Measurements from ENCODE around the gene CIRBP.
"Not testable (repeated sequence)": the region's sequence is repeated elsewhere in the genome, so short reads cannot be mapped to it uniquely, and the experiment has no call there.

The CIRBP gene

DNA sequence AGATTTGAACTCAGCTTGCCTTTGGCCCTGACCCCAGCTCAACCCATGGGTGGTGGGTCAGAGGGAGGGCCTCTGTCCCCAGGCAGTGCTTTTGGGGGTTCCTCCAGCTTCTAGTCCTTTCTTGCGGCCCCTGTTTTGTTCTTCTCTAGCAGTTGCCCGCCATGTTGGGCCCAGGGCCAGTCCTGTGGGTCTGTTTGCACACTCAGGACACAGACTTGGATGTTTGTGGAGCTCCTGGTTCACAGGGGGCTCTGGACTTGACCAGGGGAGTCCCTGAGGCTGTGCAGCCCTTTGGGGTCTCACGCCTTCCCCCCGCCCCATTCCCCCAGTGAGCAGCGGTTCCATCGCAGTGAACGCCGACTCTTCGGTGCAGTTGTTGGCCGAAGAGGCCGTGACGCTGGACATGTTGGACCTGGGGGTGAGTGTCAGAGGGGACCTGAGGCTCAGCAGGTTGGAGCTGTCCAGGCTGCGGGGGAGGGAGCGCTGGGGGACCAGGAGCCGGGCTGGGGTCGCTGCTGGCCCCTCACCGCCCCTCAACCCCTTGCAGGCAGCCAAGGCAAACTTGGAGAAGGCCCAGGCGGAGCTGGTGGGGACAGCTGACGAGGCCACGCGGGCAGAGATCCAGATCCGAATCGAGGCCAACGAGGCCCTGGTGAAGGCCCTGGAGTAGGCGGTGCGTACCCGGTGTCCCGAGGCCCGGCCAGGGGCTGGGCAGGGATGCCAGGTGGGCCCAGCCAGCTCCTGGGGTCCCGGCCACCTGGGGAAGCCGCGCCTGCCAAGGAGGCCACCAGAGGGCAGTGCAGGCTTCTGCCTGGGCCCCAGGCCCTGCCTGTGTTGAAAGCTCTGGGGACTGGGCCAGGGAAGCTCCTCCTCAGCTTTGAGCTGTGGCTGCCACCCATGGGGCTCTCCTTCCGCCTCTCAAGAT is 25.1 kb upstream of the CIRBP start:
- DNase-seq (ENCODE audit: low read depth), result peak; percentile 77

DNA sequence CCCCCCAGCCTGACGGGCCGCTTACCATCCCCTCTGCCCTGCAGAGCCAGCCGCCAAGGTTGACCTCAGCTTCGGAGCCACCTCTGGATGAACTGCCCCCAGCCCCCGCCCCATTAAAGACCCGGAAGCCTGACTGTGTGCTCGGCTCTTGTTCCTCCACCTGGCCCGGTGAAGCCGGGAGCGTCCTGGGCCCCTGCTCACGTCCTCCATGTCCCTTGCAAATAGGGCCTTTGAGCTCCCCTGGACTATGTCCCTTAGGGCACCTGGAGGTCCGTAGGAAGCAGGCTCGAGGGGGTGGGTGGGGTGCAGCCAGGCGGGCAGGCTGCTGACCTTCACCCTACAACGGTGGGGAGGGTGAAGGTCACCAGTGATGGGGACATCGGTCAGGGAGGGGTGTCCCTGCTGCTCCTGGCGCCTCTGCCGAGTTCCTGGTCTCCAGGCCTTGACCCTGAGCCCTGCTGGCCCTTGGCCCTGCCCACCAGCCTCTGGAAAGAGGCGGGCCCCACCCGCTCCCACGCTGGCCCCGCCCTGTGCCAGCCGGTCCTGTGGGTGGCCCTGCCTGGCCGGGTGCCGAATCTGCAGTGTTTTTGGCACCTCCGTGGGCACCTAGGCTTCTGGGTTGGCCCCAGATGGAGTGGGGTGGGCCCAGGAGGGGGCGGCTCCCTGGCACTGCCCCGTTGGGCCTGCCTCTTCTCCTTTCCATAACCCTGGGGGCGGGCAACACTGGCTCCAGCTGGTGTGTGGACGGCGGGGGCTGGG is 24.3 kb upstream of the CIRBP start:
- DNase-seq (ENCODE audit: low read depth), result no peak

DNA sequence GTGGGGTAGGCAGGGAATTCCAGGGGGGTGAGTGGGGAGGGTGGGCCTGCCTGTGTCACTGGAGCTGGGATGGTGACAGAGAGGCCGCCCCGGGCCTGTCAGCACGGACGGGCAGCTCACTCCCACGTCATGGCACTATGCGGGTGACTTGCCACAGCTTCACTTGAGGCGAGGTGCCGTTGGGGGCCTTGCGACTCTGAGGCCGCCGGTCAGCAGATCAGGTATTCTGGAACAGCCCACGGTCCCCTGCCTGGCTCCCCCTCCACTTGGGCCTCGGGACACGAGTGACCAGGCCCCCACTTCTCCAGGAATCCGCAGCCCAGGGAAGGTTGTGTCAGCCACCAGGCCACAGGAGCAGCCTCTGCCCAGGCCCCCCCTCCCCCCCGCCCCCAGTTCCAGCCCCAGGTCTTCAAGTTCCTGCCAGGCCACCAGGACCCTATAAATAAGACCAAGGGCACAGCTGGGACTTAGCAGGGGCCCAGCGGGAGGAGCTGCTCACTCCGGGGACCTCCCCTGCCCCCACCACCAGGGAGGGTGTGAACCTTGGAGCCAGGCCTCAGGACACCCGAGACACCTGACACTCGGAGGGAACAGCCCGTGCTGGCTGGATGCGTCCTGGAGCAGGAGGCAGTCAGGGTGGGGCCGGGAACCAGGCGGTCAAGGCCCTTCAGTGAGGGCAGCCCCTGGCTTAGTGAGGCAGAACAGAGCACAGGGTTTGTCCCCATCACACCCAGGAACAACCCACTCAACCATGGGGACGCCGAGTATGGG is 23.5 kb upstream of the CIRBP start:
- DNase-seq (ENCODE audit: low read depth), result no peak

DNA sequence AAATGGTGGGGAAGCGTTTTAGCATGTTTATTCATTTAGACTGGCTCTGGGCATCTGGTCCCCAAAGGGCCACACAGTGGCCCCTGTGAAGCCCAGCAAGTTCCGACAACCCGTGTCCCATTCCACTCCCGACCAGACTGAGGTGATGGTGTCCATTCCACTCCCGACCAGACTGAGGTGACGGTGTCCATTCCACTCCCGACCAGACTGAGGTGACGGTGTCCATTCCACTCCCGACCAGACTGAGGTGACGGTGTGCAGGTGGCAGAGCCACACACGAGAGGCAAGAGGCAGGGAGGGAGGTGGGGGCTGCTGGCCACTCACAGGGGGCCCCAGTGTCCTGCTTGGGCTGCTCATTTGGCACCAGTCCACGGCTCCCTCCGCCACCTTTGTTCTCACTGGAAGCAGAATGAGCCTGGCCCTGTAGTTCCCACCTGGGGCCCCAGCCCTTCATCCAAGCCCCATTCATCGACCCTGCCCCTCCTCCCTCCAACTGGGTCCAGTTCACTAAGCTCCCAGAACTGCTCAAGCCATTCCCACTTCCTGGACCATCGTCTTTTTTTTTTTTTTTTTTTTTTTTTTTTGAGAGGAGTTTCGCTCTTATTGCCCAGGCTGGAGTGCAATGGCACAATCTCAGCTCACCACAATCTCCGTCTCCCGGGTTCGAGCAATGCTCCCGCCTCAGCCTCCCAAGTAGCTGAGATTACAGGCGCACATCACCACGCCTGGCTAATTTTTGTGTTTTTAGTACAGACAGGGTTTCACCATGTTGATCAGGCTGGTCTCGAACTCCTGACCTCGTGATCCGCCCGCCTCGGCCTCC is 22.7 kb upstream of the CIRBP start:
- DNase-seq (ENCODE audit: low read depth), result not testable (repeated sequence)

DNA sequence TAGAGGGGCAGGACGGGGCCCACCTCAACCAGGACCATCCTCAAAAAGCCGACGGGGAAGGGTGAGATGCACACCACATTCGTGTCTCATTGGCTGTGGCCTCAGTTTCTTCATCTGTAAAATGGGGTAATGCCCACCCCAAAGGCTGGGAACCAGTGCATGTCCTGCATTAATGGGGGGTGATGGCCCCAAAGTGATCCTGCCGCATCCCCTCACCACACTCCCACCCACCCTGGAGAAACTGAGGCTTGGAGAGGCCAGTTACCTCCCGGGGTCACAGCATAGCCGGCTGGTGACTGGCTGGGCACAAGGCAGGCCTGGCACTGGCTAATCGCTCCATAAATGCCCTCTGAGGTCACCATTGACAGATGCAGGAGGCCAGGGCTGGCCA is 21.4 kb upstream of the CIRBP start:
- DNase-seq (ENCODE audit: low read depth), result no peak

DNA sequence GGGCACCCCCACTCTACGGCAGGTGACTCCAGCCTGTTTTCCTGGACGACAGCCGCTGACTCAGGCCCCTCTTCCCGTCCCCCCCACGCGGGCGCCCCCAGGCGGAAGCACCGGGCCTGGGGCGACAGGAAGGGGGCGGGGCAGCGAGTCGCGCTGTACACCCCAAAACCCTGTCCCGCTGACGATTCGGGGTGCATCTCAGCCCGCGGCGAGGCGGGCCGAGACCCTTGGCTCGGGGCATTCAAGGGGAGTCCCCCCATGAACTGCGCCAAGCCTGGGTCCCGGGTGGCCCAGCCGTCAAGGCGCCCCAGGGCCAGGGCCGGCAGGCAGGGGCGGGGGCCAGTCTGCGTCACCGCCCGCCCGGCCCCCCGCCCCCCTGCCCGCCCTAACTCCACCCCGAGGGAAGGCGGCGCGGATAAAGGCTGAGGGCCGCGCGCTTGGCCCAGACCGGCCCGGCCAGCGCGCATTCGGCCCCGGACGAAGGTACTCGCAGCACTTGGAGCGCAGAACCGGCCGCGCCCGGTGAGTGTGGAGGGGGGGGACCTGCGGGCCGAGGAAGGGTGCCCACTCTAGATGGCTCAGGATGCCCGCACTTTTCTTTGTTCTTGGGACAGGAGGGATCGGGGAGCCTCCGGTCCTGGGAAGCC is 20.9 kb upstream of the CIRBP start, which contains the start of gene MIDN:
TSS of gene MIDN (plus strand) at position 445 of the 647 bp plus-strand sequence. CDS start 1,714 bp downstream, outside the sequence.
- DNase-seq (ENCODE audit: low read depth), result peak; percentile 93

DNA sequence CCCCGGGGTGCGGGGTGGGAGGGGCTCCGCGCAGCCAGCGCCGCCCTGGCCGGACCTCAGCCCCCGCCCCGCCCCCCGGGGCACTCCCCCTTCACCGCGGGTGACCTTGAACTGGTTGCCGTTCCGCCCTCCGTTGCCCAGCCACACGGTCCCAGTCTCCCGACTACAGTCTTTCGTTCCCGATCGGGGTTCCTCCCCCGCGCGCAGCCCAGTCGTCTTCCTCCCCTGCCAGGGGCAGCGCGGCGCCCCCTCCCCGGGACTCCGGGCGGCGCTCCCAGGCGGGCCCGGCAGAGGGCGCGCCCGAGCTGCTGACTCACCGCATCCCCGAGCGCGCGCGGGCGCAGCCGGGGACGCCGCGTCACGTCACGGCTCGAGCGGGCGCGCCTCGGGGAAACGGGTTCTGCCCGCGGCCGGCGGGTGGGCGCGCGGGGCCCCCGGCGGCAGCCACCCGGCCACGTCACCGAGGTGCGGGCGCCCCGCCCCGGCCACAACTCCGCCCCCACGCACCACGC is 20.3 kb upstream of the CIRBP start:
- peak; percentile 74 for DNase-seq (ENCODE audit: low read depth)

DNA sequence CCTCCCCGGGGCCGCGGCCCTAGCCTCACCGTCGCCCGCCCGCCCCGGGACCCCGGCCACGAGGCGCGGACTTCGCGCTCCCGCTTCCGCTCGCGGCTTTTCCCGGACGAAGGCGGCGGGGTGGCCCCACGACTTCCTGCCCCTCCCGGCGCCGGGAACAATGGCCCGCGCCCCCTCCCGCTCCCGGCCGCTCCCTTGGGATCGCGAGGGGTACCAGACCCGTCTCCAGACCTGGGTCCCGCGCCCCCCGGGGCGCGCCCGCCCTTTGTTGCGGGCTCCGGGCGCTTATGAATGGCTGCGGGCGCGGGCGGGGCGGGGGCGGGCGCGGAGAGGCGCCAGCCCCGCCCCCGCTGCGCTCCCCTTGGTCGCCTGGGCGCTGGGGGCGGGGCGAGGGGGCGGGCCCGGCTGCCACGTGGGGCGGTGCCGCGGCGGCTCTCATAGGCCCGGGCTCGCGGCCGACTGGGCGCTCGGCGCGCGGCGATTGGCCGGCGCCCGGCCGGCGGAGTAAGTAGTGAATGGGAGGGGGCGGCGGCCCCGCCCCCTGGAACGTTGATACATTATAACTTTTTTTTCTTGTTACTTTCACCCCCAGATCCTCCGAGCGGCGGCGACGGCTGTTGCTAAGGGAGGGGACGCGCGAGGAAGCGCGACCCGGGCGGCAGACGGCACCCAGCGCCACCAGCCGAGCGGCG is 19.7 kb upstream of the CIRBP start:
- DNase-seq (ENCODE audit: low read depth), result peak; percentile 95

DNA sequence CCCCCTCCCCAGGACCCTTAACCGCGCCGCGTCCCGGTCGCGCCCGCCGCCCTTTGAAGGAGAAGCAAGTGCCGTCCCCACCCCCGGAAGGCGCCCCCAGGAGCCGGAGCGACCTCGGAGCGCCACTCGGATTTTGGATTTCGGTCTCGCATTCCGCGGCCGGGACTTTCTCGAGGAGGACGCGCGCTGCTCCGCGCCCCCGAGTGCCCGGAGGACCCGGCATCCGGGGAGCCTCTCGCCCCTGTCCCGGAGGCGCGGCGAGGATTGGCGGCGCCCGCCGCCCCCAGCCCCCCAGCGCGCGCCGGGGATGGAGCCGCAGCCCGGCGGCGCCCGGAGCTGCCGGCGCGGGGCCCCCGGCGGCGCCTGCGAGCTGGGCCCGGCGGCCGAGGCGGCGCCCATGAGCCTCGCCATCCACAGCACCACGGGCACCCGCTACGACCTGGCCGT is 19.1 kb upstream of the CIRBP start:
- DNase-seq (ENCODE audit: low read depth), result no peak

DNA sequence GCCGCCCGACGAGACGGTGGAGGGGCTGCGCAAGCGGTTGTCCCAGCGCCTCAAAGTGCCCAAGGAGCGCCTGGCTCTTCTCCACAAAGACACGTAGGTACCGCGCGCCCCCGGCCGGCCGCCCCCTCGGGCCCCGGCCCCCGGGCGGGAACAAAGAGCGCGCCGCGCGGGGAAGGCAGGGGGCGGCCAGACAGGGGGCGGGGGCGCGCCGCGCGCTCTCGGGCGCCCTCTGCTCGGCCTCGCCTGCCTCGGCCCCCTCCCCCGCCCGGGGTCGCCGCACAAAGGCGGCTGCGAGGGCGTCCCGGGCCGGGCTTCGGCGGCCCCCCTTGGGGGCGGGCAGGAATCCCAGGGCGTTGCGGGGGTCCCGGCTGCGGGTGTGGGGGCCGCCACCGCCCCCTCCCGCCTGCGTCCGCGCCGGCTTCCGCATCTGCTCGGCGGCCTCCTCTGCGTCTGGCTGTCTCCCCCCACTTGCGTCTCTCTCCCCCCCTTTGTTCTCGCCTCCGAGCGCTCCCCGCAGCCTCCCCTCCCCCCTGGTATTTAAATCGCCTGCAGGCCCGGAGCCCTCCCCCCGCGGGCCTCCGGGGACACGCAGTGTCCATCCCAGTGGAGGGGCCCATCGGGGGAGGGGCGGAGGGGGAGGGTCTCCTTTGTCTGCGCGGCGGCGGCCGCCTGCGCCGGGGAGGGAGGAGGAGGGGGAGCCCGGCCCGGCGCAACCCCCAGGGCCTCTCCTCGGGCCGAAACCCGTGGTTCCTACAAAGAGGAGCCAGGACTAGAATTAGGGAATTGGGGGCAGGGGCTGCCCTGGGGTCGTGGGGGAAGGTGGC is 18.5 kb upstream of the CIRBP start:
- peak; percentile 72 for DNase-seq (ENCODE audit: low read depth)

DNA sequence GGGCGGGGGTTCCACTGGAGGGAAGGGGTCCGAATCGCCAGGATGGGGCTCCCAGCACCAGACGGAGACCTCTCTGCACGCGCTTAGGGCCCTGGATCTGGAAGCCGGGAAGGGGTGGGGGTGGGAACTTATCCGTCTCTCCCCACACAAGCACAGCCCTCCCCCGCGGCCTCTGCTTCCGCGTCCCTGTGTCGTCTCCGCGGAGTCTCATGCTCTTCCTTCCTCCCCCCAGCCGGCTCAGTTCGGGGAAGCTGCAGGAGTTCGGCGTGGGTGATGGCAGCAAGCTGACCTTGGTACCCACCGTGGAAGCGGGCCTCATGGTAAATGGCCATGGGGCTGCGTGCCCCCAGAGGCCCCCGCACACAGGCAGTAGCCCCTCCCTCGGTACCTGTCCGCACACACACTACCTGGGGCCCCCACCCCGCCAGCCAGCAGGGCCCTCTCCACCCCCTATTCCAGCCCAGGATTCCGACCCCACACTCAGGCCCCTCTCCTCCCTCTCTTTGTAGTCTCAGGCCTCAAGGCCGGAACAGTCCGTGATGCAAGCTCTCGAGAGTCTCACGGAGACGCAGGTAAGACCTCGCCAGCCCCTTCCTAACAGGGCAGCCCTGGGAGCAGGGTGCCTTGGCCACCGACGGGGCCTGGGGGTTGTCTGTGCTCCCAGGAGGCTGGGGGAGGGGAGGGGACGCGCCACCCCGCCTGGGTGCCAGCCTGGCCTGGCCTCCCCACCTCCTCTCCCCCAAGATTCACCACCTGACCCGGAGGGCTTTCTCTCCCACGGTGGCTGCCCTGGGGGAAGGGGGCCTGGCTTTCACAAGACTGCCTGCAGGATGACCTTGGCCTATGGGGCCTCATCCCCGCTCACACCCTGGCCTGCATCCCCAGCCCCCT is 17.6 kb upstream of the CIRBP start:
- peak; percentile 81 for DNase-seq (ENCODE audit: low read depth)

DNA sequence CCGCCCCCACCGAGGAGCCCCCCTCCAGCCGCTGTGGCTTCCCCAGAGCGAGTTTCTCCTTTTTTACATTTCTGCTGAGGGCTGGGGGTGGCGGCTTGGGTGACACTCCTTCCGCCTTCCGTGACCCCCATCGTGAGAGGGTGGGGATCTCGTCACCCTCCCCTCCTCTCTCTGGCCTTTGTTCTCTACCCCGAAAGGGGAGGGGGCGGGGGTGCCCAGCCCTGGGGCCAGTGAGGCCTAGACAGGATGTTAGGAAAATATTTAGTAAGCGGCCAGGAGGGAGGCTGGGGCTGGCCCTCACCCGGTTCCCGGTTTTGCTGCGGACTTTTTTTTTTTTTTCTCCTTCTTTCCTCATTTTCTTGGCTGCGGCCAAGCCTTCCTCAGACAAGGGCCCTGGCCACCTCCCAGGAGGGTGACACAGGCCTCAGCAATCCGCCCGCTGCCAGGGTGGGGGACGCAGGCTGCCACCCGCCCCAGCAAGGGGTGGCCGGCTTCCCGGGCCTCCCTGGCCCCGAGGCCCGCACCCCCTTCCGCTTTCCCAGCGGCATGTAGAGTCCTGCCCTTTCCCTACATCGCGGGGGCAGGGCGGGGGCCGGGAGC is 16.8 kb upstream of the CIRBP start:
- peak; percentile 87 for DNase-seq (ENCODE audit: low read depth)

DNA sequence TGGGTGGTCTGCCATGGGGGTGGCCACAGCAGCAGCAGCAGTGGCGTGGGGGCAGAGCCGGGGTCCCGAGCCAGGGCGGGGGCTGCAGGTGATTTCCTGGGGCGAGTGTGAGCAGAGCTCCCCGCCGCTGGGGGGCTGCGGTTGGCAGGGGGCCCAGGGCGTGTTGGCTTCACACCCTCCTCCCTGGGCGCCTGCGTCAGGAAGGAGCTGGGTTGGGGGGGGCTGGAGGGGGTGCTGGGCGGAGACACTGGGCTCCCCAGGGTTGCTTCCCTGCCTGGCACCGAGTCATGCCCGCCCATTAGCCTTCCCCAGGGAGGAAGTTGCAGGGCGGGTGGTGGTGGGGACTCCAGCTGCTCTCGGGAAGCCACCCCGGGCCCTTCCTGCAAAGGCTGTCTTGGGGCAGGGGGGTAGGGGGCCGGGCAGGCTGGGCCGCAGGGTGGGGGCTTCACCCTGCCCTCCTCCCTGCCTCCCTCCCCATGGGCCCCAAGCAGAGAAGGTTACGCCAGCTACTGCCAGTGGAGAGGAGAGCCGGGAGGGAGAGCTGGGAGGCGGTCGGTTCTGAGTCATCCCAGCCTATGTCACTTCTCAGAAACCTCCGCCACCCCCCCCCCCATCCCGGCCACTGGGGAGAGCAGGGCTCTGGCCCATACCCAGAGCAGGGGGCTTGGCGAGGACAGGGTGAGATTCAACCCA is 16.2 kb upstream of the CIRBP start:
- peak; percentile 98 for DNase-seq (ENCODE audit: low read depth)

DNA sequence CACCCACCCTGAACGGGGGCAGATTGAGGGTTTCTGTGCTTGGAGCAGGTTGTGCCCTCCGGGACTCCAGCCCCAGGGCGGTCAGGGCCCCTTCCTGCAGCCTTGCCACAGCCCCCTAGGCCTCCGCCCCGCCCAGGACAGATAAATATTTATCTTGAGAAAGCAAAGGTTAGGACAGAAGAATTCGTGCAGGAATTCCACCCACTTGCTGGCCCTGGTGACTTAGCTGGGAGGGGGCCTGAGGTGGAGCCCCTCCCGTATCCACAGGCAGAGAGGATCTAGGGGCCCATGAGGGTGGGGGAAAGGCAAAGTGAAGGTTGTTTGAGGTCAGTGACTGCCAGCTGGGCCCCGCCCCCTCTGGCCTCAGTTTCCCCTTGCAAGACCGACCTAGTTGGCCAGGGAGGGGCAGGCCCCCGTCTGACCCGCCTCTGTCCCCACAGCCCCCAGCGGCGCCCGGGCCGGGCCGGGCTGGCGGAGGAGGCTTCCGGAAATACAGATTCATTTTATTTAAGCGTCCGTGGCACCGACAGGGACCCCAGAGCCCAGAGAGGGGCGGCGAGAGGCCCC is 15.5 kb upstream of the CIRBP start:
- DNase-seq (ENCODE audit: low read depth), result peak; percentile 90

DNA sequence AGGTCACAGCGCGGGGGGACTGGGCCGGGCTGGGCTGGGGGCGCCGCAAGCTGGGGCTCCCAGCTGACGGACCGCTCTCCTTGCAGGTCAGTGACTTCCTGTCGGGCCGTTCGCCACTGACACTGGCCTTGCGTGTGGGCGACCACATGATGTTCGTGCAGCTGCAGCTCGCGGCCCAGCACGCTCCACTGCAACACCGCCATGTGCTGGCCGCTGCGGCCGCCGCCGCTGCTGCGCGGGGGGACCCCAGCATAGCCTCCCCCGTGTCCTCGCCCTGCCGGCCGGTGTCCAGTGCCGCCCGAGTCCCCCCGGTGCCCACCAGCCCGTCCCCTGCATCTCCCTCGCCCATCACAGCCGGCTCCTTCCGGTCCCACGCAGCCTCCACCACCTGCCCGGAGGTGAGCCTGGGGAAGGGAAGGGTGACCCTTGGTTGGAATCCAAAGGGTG is 15.0 kb upstream of the CIRBP start:
- DNase-seq (ENCODE audit: low read depth), result peak; percentile 21

DNA sequence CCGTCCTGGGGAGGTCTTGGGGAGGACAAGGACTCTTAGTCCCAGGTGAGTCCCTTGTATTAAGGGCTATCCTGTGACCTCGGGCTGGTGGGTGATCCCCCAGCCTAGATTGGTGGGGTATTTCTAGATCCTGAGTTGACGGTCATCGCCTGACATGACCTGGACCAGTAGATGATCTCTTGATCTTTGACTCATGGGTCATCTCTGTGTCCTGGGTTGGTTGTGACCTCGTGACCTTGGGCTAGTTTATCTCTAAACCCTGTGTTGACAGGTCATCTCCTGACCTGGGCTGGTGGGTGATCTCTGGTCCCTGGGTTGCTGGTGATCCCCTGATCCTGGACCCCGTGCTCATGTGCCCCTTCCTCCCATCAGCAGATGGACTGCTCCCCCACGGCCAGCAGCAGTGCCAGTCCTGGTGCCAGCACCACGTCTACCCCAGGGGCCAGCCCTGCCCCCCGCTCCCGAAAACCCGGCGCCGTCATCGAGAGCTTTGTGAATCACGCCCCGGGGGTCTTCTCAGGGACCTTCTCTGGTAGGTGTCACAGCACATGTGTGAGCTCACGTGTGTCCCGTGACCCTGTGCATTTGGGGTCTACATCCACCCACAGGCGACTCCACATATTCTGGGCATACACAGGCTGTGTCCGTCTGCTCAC is 14.5 kb upstream of the CIRBP start:
- no peak for DNase-seq (ENCODE audit: low read depth)
